Pericardium fibroblast (primary cell): ENCODE measurements around the gene LUC7L. TPM values are rescaled to one million over a fixed set of nuclear protein-coding genes. Genes with fewer than 3 reads are reported as not detected.

ENCODE experiments used
- total RNA-seq: library from RNA; depleted of rRNA; stranded (reverse); fragments of >200 nt; gene quantifications from 2 replicates; pipeline ENCODE4 v1.2.3, GENCODE V29; 2015

The LUC7L gene
- 20.9 and 44.8 TPM in 2 replicates for total RNA-seq

GRCh38 chr16:228852-229730, at the start of gene LUC7L:
Gene LUC7L (minus strand): TSS chr16:229449. CDS start chr16:229339, 110 bp downstream.

GRCh38 chr16:275786-276232, 46.6 kb upstream of the LUC7L start, which contains the start of gene RGS11:
Gene RGS11 (minus strand): TSS chr16:275944. CDS start chr16:275911, 33 bp downstream.

GRCh38 chr16:234468-235305, 5.4 kb upstream of the LUC7L start, which contains the start of gene FAM234A:
Gene FAM234A (plus strand): TSS chr16:234821. CDS start chr16:254414, 19,593 bp downstream.

GRCh38 chr16:180101-180675, 49.1 kb downstream of the LUC7L start, which contains the start of gene HBQ1:
Gene HBQ1 (plus strand): TSS chr16:180459. CDS start chr16:180487, 28 bp downstream.

GRCh38 chr16:176477-177382, 52.5 kb downstream of the LUC7L start, which contains the start of gene HBA1:
Gene HBA1 (plus strand): TSS chr16:176680. CDS start chr16:176717, 37 bp downstream.

GRCh38 chr16:172374-172941, 56.8 kb downstream of the LUC7L start, which contains the start of gene HBA2:
Gene HBA2 (plus strand): TSS chr16:172876. CDS start chr16:172913, 37 bp downstream.

GRCh38 chr16:165539-166374, 63.5 kb downstream of the LUC7L start, which contains the start of gene HBM:
Gene HBM (plus strand): TSS chr16:165978. CDS start chr16:165998, 20 bp downstream.

GRCh38 chr16:152141-153128, 76.8 kb downstream of the LUC7L start, which contains the start of gene HBZ:
Gene HBZ (plus strand): TSS chr16:152644. CDS start chr16:152910, 266 bp downstream.

Other genes starting within 250 kb of the LUC7L start
- gene POLR3K, start 175.8 kb downstream of the LUC7L start, total RNA-seq = 2.4 and 3.6 TPM in 2 replicates
- 21.6 and 22.4 TPM in 2 replicates for gene SNRNP25, start 175.6 kb downstream of the LUC7L start, total RNA-seq
- 49.1 and 57.4 TPM in 2 replicates for gene RHBDF1, start 156.8 kb downstream of the LUC7L start, total RNA-seq
- 228 and 320 TPM in 2 replicates for gene MPG, start 151.2 kb downstream of the LUC7L start, total RNA-seq
- 8.3 and 27.8 TPM in 2 replicates for gene NPRL3, start 90.8 kb downstream of the LUC7L start, total RNA-seq
- gene HBZ, start 76.8 kb downstream of the LUC7L start, total RNA-seq = not detected in 2 replicates
- not detected in 2 replicates for gene HBM, start 63.5 kb downstream of the LUC7L start, total RNA-seq
- 6.0 TPM in 1 of 2 replicates, not detected in the other for gene HBA2, start 56.6 kb downstream of the LUC7L start, total RNA-seq
- 1.9 TPM in 1 of 2 replicates, not detected in the other for gene HBA1, start 52.8 kb downstream of the LUC7L start, total RNA-seq
- not detected in 2 replicates for gene HBQ1, start 49.0 kb downstream of the LUC7L start, total RNA-seq
- 74.6 and 138 TPM in 2 replicates for gene FAM234A, start 5.4 kb upstream of the LUC7L start, total RNA-seq
- gene RGS11, start 46.5 kb upstream of the LUC7L start, total RNA-seq = 0.94 and 3.4 TPM in 2 replicates
- 2.8 TPM in 1 of 2 replicates, not detected in the other for gene ARHGDIG, start 51.1 kb upstream of the LUC7L start, total RNA-seq
- gene PDIA2, start 53.7 kb upstream of the LUC7L start, total RNA-seq = 0.09 and 0.12 TPM in 2 replicates
- gene AXIN1, start 123.3 kb upstream of the LUC7L start, total RNA-seq = 17.3 and 18.3 TPM in 2 replicates
- 86.1 and 88.2 TPM in 2 replicates for gene MRPL28, start 141.1 kb upstream of the LUC7L start, total RNA-seq
- gene PGAP6, start 152.5 kb upstream of the LUC7L start, total RNA-seq = 56.3 and 67.3 TPM in 2 replicates
- gene NME4, start 167.8 kb upstream of the LUC7L start, total RNA-seq = 169 and 171 TPM in 2 replicates
- gene DECR2, start 172.4 kb upstream of the LUC7L start, total RNA-seq = 16.6 and 19.5 TPM in 2 replicates
- 26.7 and 36.1 TPM in 2 replicates for gene RAB11FIP3, start 196.2 kb upstream of the LUC7L start, total RNA-seq